Neural cell (in vitro differentiated cells): Measurements from ENCODE around the gene PARG. TPM values are rescaled to one million over a fixed set of nuclear protein-coding genes. Genes with fewer than 3 reads are reported as not detected.

Experiments used
- H2AFZ ChIP-seq: fragments of 200-600, 300-800 bp; sonication (generic), shearing (Covaris generic); 2 replicates; pipeline ENCODE4 v1.6.0; 2014; ENCODE audit warnings: low read depth, mild to moderate bottlenecking, antibody characterized with exemption, low read length, moderate library complexity
- H3F3A ChIP-seq: fragments of 200-600 bp; shearing (Covaris generic); 2 replicates; pipeline ENCODE4 v1.6.1; 2016; ENCODE audit warnings: mild to moderate bottlenecking, moderate library complexity, mixed read lengths, antibody characterized with exemption, low read length; ENCODE audit not compliant: insufficient read depth, poor library complexity, severe bottlenecking
- H3K27ac ChIP-seq: fragments of 200-600, 300-800 bp; sonication (generic), shearing (Covaris generic); 2 replicates; pipeline ENCODE4 v1.5.1; 2014; ENCODE audit warnings: mild to moderate bottlenecking, low read length, moderate library complexity
- H3K27me3 ChIP-seq: fragments of 300-800, 200-600 bp; sonication (generic), shearing (Covaris generic); 2 replicates; pipeline ENCODE4 v1.6.0; 2014; ENCODE audit warnings: mild to moderate bottlenecking, low read depth, low read length, moderate library complexity; ENCODE audit not compliant: insufficient read depth
- H3K36me3 ChIP-seq: fragments of 300-800, 200-600 bp; sonication (generic), shearing (Covaris generic); 2 replicates; pipeline ENCODE4 v1.5.1; 2014; ENCODE audit warnings: mild to moderate bottlenecking, antibody characterized with exemption, low read length, moderate library complexity; ENCODE audit not compliant: insufficient read depth
- H3K4me2 ChIP-seq: fragments of 300-800, 200-600 bp; sonication (generic), shearing (Covaris generic); 2 replicates; pipeline ENCODE4 v1.6.0; 2014; ENCODE audit warnings: mild to moderate bottlenecking, low read length
- H3K4me3 ChIP-seq: fragments of 300-800, 200-600 bp; sonication (generic), shearing (Covaris generic); 2 replicates; pipeline ENCODE4 v1.5.1; 2014; ENCODE audit warnings: mild to moderate bottlenecking, low read length, moderate library complexity
- H3K79me2 ChIP-seq: fragments of 200-600 bp; shearing (Covaris generic); replicated peaks from 2 replicates; pipeline ENCODE4 v1.6.0; 2014; ENCODE audit warnings: mild to moderate bottlenecking, low read length, moderate library complexity; ENCODE audit not compliant: insufficient read depth
- H3K9ac ChIP-seq: fragments of 300-800, 200-600 bp; sonication (generic), shearing (Covaris generic); 2 replicates; pipeline ENCODE4 v1.6.1; 2016; ENCODE audit warnings: mild to moderate bottlenecking, low read length, mixed read lengths
- H3K9me2 ChIP-seq: fragments of 200-600 bp; shearing (Covaris generic); 2 replicates; pipeline ENCODE4 v1.6.1; 2016; ENCODE audit warnings: mild to moderate bottlenecking, low read length, mixed read lengths; ENCODE audit not compliant: insufficient read depth
- H3K9me3 ChIP-seq: fragments of 200-600, 300-800 bp; sonication (generic), shearing (Covaris generic); 2 replicates; pipeline ENCODE4 v1.6.1; 2016; ENCODE audit warnings: mild to moderate bottlenecking, mixed run types, low read length, moderate library complexity, mixed read lengths
- H4K20me1 ChIP-seq: fragments of 200-600 bp; shearing (Covaris generic); 2 replicates; pipeline ENCODE4 v1.6.1; 2016; ENCODE audit warnings: mild to moderate bottlenecking, mixed run types; ENCODE audit not compliant: insufficient read depth
- CTCF ChIP-seq: fragments of 450-650 bp; IDR thresholded peaks from 2 replicates; pipeline ENCODE4 v1.5.1; 2014; ENCODE audit warnings: antibody characterized with exemption, mild to moderate bottlenecking, moderate library complexity; ENCODE audit not compliant: poor library complexity, severe bottlenecking
- EP300 ChIP-seq: fragments of 450-650 bp; conservative IDR thresholded peaks from 2 replicates; pipeline ENCODE4 v1.6.1; 2014; ENCODE audit warnings: antibody characterized with exemption, mild to moderate bottlenecking, moderate library complexity; ENCODE audit not compliant: poor library complexity, severe bottlenecking
- EZH2 ChIP-seq: fragments of 200-600, 300-800 bp; shearing (Covaris generic), sonication (generic); IDR thresholded peaks from 2 replicates; pipeline ENCODE4 v1.6.1; 2014; ENCODE audit warnings: antibody characterized with exemption, low read length, borderline replicate concordance, mild to moderate bottlenecking; ENCODE audit not compliant: insufficient read depth, poor library complexity, severe bottlenecking
- MXI1 ChIP-seq: fragments of 450-650 bp; conservative IDR thresholded peaks from 2 replicates; pipeline ENCODE4 v1.6.1; 2014; ENCODE audit warnings: antibody characterized with exemption, mild to moderate bottlenecking; ENCODE audit not compliant: poor library complexity, severe bottlenecking
- POLR2AphosphoS5 ChIP-seq: IDR thresholded peaks from 2 replicates; pipeline ENCODE4 v1.6.1; 2012
- RAD21 ChIP-seq: fragments of 450-650 bp; conservative IDR thresholded peaks from 2 replicates; pipeline ENCODE4 v1.6.1; 2014; ENCODE audit warnings: antibody characterized with exemption, mild to moderate bottlenecking, moderate library complexity
- REST ChIP-seq: IDR thresholded peaks from 2 replicates; pipeline ENCODE4 v1.6.1; 2012; ENCODE audit warnings: borderline replicate concordance
- SMC3 ChIP-seq: fragments of 450-650 bp; conservative IDR thresholded peaks from 2 replicates; pipeline ENCODE4 v1.6.1; 2014; ENCODE audit warnings: antibody characterized with exemption, mild to moderate bottlenecking, moderate library complexity; ENCODE audit not compliant: poor library complexity
- TAF1 ChIP-seq: IDR thresholded peaks from 2 replicates; pipeline ENCODE4 v1.6.1; 2012; ENCODE audit warnings: low read depth
- polyA plus RNA-seq: library from polyadenylated mRNA; depleted of rRNA; stranded (reverse); fragments of >200 nt; gene quantifications from 2 replicates; pipeline ENCODE4 v1.2.3, GENCODE V29; 2014

The PARG gene
- polyA plus RNA-seq, 1 donor from 2014 or later, result 36.0 TPM

GRCh38 chr10:49819234-49819958 lies 122.4 kb downstream of the PARG start:
- Histone ChIP-seq H3K27me3 (no peaks in the 10 kb centered on the region), H3K9me2 (no peaks in the 10 kb centered on the region), H3K27ac (no peak overlapping the region), H2AFZ (no peak overlapping the region), H3K4me2 (no peak overlapping the region), H3K36me3 (peaks cover 6% of the 10 kb centered on the region), H3K9me3 (peaks cover 8% of the 10 kb centered on the region), H4K20me1 (no peaks in the 10 kb centered on the region), H3K9ac (no peak overlapping the region), H3K4me3 (no peak overlapping the region), H3F3A (no peaks in the 10 kb centered on the region), H3K79me2 (no peaks in the 10 kb centered on the region)
- TF ChIP-seq SMC3 (no peak), EZH2 (no peak), MXI1 (no peak), RAD21 (no peak), EP300 (no peak), REST (no peak), POLR2AphosphoS5 (no peak), CTCF (no peak), TAF1 (no peak)

DNA sequence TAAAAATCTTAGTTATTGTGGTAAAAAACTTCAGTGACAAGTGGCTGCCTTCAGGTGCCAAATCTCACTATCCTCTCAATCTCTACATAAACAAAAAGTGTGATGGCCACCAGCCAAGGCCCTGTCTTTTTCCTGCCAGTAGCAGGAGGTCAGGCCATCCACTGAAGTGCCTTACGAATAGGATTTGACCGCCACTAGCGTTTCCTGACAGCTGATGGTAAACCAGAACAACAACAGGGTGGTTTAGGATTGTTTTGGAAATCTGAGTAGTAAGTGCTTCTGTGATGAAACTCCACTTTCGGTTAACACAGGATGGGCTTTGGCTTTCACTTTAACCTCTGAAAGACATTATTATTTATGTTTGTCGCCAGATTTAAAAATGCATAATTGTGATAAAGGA lies 124.0 kb downstream of the PARG start:
- peaks cover 8% of the 10 kb centered on the region for H3K9me3 ChIP-seq
- H3K9ac ChIP-seq, result no peak overlapping the region
- H3K4me3 ChIP-seq, result no peak overlapping the region
- H3K79me2 ChIP-seq, result no peaks in the 10 kb centered on the region
- H3K27me3 ChIP-seq, result no peaks in the 10 kb centered on the region
- H4K20me1 ChIP-seq, result no peaks in the 10 kb centered on the region
- H3K36me3 ChIP-seq, result peaks cover 6% of the 10 kb centered on the region
- H3K27ac ChIP-seq, result no peak overlapping the region
- no peaks in the 10 kb centered on the region for H3K9me2 ChIP-seq
- no peak for TF ChIP-seq SMC3
- no peak for TF ChIP-seq EZH2
- TF ChIP-seq REST, result no peak
- TF ChIP-seq EP300, result no peak
- TF ChIP-seq MXI1, result no peak
- no peak for TF ChIP-seq POLR2AphosphoS5
- TF ChIP-seq CTCF, result no peak
- no peak for TF ChIP-seq RAD21
- H3K4me2 ChIP-seq, result no peak overlapping the region
- no peaks in the 10 kb centered on the region for H3F3A ChIP-seq
- H2AFZ ChIP-seq, result no peak overlapping the region
